Measurements from ENCODE around the gene CADM2.

CADM2 gene

DNA sequence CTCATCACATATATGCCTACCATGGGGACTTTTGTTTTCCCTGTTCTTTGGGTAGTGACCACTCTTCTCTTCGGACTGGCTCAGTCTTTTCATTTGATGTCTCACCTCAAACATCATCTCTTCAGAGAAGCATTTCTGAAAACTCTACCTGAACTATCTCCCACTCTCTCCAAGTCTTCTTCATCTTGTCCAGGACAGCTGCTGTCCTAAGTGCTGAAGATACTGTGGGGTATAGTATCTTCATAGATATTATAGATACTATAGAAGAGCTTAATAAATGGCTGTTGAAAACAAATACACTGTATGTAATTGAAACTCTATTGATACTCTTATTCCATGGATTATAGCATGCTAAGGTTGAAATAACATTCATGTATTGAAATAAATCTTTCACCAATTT, 672.3 kb downstream of the CADM2 start (continued):
- TF ChIP-seq, protein P1, sequence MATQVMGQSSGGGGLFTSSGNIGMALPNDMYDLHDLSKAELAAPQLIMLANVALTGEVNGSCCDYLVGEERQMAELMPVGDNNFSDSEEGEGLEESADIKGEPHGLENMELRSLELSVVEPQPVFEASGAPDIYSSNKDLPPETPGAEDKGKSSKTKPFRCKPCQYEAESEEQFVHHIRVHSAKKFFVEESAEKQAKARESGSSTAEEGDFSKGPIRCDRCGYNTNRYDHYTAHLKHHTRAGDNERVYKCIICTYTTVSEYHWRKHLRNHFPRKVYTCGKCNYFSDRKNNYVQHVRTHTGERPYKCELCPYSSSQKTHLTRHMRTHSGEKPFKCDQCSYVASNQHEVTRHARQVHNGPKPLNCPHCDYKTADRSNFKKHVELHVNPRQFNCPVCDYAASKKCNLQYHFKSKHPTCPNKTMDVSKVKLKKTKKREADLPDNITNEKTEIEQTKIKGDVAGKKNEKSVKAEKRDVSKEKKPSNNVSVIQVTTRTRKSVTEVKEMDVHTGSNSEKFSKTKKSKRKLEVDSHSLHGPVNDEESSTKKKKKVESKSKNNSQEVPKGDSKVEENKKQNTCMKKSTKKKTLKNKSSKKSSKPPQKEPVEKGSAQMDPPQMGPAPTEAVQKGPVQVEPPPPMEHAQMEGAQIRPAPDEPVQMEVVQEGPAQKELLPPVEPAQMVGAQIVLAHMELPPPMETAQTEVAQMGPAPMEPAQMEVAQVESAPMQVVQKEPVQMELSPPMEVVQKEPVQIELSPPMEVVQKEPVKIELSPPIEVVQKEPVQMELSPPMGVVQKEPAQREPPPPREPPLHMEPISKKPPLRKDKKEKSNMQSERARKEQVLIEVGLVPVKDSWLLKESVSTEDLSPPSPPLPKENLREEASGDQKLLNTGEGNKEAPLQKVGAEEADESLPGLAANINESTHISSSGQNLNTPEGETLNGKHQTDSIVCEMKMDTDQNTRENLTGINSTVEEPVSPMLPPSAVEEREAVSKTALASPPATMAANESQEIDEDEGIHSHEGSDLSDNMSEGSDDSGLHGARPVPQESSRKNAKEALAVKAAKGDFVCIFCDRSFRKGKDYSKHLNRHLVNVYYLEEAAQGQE (tag by site-specific recombination; IDR thresholded peaks at IDR 0.05), result 0 out of 2 replicates have a peak, but pooled peaks have one; percentile 35

DNA sequence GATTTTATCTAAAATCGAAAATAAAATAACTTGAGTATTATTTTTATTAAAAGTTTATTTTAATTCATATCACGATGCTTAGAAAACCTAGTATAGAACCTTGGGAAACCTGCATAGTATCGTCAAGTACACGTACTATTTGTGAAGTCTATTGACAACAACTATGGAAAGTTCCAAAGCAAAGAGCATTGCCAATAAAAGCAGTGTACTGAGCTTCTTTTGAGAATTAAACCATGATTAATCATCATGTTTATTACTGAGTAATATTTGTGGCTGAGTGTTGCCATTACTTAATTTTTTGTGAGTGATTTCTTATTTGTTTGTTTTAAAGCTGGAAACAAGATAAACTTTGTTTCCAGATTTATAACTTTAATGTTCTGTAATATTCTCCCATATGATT, 674.1 kb downstream of the CADM2 start:
- Histone ChIP-seq H3K36me3 (ENCODE audit: control insufficient read depth in 2 of 2, insufficient read depth in 1 of 2, low read length in 2 of 2) (no peaks in the 10 kb centered on the region), H3K4me3 (ENCODE audit: low read depth, low read length) (no peak overlapping the region), H3K4me1 (ENCODE audit: control insufficient read depth, insufficient read depth, low read length) (no peaks in the 10 kb centered on the region), H3K9me3 (ENCODE audit: control insufficient read depth, insufficient read depth, low read depth, low read length) (no peaks in the 10 kb centered on the region), H3K27ac (ENCODE audit: extremely low read depth, low read depth, low read length) (no peak overlapping the region)
- ChIA-PET POLR2A (no interaction called here), CTCF (interaction anchor here (0.6 kb wide), 1 partner anchor 69 kb away, joined by 3 read pairs; no protein-coding TSS in a partner anchor)
- TF ChIP-seq ZNF112 (tag by site-specific recombination; IDR thresholded peaks at IDR 0.05) (no peak), ZNF837 (tag by site-specific recombination; IDR thresholded peaks at IDR 0.05) (no peak), ZNF549 (tag by site-specific recombination; IDR thresholded peaks at IDR 0.05) (no peak), ZNF785 (tag by site-specific recombination; IDR thresholded peaks at IDR 0.05) (no peak), ZNF24 (tag by site-specific recombination; IDR thresholded peaks at IDR 0.05) (no peak), ZNF341 (tag by site-specific recombination; IDR thresholded peaks at IDR 0.05; ENCODE audit: low read depth) (no peak), MEIS1 (CRISPR knock-in tag; IDR thresholded peaks at IDR 0.05; ENCODE audit: borderline replicate concordance) (no peak), ZNF335 (tag by site-specific recombination; conservative IDR thresholded peaks at IDR 0.05) (no peak), ZNF76 (tag by site-specific recombination; IDR thresholded peaks at IDR 0.05; ENCODE audit: borderline replicate concordance, low read depth) (no peak), ZNF530 (tag by site-specific recombination; IDR thresholded peaks at IDR 0.05; ENCODE audit: low read depth) (no peak), BCL11A (tag by site-specific recombination; IDR thresholded peaks at IDR 0.05; ENCODE audit: low read depth) (no peak), TCF7L2 (IDR thresholded peaks at IDR 0.05; ENCODE audit: borderline replicate concordance, low read depth, low read length) (no peak)
- TF ChIP-seq, protein P2, sequence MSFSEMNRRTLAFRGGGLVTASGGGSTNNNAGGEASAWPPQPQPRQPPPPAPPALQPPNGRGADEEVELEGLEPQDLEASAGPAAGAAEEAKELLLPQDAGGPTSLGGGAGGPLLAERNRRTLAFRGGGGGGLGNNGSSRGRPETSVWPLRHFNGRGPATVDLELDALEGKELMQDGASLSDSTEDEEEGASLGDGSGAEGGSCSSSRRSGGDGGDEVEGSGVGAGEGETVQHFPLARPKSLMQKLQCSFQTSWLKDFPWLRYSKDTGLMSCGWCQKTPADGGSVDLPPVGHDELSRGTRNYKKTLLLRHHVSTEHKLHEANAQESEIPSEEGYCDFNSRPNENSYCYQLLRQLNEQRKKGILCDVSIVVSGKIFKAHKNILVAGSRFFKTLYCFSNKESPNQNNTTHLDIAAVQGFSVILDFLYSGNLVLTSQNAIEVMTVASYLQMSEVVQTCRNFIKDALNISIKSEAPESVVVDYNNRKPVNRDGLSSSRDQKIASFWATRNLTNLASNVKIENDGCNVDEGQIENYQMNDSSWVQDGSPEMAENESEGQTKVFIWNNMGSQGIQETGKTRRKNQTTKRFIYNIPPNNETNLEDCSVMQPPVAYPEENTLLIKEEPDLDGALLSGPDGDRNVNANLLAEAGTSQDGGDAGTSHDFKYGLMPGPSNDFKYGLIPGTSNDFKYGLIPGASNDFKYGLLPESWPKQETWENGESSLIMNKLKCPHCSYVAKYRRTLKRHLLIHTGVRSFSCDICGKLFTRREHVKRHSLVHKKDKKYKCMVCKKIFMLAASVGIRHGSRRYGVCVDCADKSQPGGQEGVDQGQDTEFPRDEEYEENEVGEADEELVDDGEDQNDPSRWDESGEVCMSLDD (tag by site-specific recombination; IDR thresholded peaks at IDR 0.05), result no peak
- TF ChIP-seq, protein P3, sequence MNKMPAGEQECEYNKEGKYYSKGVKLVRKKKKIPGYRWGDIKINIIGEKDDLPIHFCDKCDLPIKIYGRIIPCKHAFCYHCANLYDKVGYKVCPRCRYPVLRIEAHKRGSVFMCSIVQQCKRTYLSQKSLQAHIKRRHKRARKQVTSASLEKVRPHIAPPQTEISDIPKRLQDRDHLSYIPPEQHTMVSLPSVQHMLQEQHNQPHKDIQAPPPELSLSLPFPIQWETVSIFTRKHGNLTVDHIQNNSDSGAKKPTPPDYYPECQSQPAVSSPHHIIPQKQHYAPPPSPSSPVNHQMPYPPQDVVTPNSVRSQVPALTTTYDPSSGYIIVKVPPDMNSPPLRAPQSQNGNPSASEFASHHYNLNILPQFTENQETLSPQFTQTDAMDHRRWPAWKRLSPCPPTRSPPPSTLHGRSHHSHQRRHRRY (tag by site-specific recombination; IDR thresholded peaks at IDR 0.05), result no peak
- TF ChIP-seq, protein P4, sequence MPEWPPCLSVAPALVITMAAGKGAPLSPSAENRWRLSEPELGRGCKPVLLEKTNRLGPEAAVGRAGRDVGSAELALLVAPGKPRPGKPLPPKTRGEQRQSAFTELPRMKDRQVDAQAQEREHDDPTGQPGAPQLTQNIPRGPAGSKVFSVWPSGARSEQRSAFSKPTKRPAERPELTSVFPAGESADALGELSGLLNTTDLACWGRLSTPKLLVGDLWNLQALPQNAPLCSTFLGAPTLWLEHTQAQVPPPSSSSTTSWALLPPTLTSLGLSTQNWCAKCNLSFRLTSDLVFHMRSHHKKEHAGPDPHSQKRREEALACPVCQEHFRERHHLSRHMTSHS (tag by site-specific recombination; IDR thresholded peaks at IDR 0.05), result no peak
- TF ChIP-seq, protein P5, sequence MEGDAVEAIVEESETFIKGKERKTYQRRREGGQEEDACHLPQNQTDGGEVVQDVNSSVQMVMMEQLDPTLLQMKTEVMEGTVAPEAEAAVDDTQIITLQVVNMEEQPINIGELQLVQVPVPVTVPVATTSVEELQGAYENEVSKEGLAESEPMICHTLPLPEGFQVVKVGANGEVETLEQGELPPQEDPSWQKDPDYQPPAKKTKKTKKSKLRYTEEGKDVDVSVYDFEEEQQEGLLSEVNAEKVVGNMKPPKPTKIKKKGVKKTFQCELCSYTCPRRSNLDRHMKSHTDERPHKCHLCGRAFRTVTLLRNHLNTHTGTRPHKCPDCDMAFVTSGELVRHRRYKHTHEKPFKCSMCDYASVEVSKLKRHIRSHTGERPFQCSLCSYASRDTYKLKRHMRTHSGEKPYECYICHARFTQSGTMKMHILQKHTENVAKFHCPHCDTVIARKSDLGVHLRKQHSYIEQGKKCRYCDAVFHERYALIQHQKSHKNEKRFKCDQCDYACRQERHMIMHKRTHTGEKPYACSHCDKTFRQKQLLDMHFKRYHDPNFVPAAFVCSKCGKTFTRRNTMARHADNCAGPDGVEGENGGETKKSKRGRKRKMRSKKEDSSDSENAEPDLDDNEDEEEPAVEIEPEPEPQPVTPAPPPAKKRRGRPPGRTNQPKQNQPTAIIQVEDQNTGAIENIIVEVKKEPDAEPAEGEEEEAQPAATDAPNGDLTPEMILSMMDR (tag by site-specific recombination; IDR thresholded peaks at IDR 0.05), result no peak
